GM12878 (cell line): Measurements from ENCODE around the gene FAM118A. TPM values are rescaled to one million over a fixed set of nuclear protein-coding genes. Genes with fewer than 3 reads are reported as not detected.

ENCODE experiments used
- ATAC-seq: fragments of 200-7000 bp; cut with Tn5 transposase; 3 replicates; pipeline ENCODE4 v1.9.1; 2020; ENCODE audit warnings: mild to moderate bottlenecking, moderate library complexity
- BruUV-seq: library from RNA; stranded (reverse); fragments of 400-500 nt; replicated peaks from 2 replicates; lab custom pipeline; 2021; lab: Mats Ljungman, UMichigan
- CTCF ChIA-PET: fragments of 300-600 bp; sonication (Branson Sonifier 250); formaldehyde crosslinking; extraction: SDS; loops from one replicate; lab custom pipeline; 2021; ENCODE audit warnings: inconsistent platforms; lab: Yijun Ruan, JAX
- POLR2A ChIA-PET: fragments of 350-600 bp; formaldehyde crosslinking; extraction: SDS; loops from one replicate; lab custom pipeline; 2021; ENCODE audit warnings: inconsistent platforms; lab: Charles Lee
- RAD21 ChIA-PET: fragments of 300-600 bp; sonication (Branson Sonifier 250); formaldehyde crosslinking; loops from one replicate; lab custom pipeline; 2023; ENCODE audit warnings: antibody characterized with exemption; ENCODE audit not compliant: unreplicated experiment; lab: Charles Lee
- SMC1A ChIA-PET: fragments of 300-600 bp; sonication (Branson Sonifier 250); formaldehyde crosslinking; loops from one replicate; lab custom pipeline; 2023; ENCODE audit not compliant: unreplicated experiment, uncharacterized antibody; lab: Charles Lee
- DNase-seq: peaks from one replicate; pipeline ENCODE4 v3.0.0-alpha.2; 2011; ENCODE audit warnings: low read depth, low spot score
- FAIRE-seq: peaks from 3 replicates; lab custom pipeline; 2011; peaks lifted over from hg19 to GRCh38; lab: Jason Lieb, UNC
- H2AFZ ChIP-seq: 2 replicates; pipeline ENCODE4 v1.6.0; 2011; ENCODE audit warnings: low read depth, low read length, control low read depth; ENCODE audit not compliant: control insufficient read depth
- H3K27ac ChIP-seq: 2 replicates; pipeline ENCODE4 v1.5.1; 2011; ENCODE audit warnings: control low read depth; ENCODE audit not compliant: control insufficient read depth, insufficient read depth
- H3K27me3 ChIP-seq, 2 experiments: replicated peaks in 1 of 2; 2 replicates each; pipeline versions ENCODE4 v1.6.0 to v1.6.1; 2011; ENCODE audit warnings: low read length in 1 of 2; ENCODE audit not compliant: control insufficient read depth in 2 of 2, insufficient read depth in 2 of 2
- H3K36me3 ChIP-seq, 2 experiments: 2 replicates each; pipeline ENCODE4 v1.5.1; 2011; ENCODE audit warnings: low read length in 1 of 2; ENCODE audit not compliant: control insufficient read depth in 2 of 2, insufficient read depth in 2 of 2
- H3K4me1 ChIP-seq: 2 replicates; pipeline ENCODE4 v1.6.1; 2011; ENCODE audit warnings: mild to moderate bottlenecking, low read length, moderate library complexity, mixed read lengths; ENCODE audit not compliant: control insufficient read depth, insufficient read depth
- H3K4me2 ChIP-seq: 2 replicates; pipeline ENCODE4 v1.6.0; 2011; ENCODE audit warnings: control low read depth; ENCODE audit not compliant: control insufficient read depth, insufficient read depth
- H3K4me3 ChIP-seq: fragments of 200-600 bp; sonication (generic); 2 replicates; pipeline ENCODE4 v1.5.1; 2016
- H3K79me2 ChIP-seq: 2 replicates; pipeline ENCODE4 v1.6.0; 2011; ENCODE audit warnings: low read length; ENCODE audit not compliant: control insufficient read depth, insufficient read depth
- H3K9ac ChIP-seq: 2 replicates; pipeline ENCODE4 v1.8.0; 2011; ENCODE audit warnings: low read length, control low read depth, mixed read lengths; ENCODE audit not compliant: control insufficient read depth, insufficient read depth
- H3K9me3 ChIP-seq: replicated peaks from 3 replicates; pipeline ENCODE4 v1.5.1; 2011; ENCODE audit warnings: mild to moderate bottlenecking, low read length; ENCODE audit not compliant: control insufficient read depth, insufficient read depth
- H4K20me1 ChIP-seq: 2 replicates; pipeline ENCODE4 v1.6.0; 2011; ENCODE audit not compliant: control insufficient read depth, insufficient read depth
- BACH1 ChIP-seq: fragments of 450-650 bp; IDR thresholded peaks from 2 replicates; pipeline ENCODE4 v1.6.1; 2017; ENCODE audit warnings: mild to moderate bottlenecking, borderline replicate concordance
- CREM ChIP-seq: IDR thresholded peaks from 2 replicates; pipeline ENCODE4 v1.6.1; 2014; ENCODE audit warnings: antibody characterized with exemption, low read depth
- FOS ChIP-seq: IDR thresholded peaks from 3 replicates; pipeline ENCODE4 v1.6.1; 2011; ENCODE audit warnings: borderline replicate concordance; ENCODE audit not compliant: insufficient read length; ENCODE audit errors: extremely low read depth
- HDAC2 ChIP-seq: fragments of 200-600 bp; sonication (generic); IDR thresholded peaks from 2 replicates; pipeline ENCODE4 v1.6.1; 2017
- JUND ChIP-seq: IDR thresholded peaks from 2 replicates; pipeline ENCODE4 v1.6.1; 2012; ENCODE audit warnings: low read depth, mild to moderate bottlenecking, low read length, improper control_type of control experiment, moderate library complexity
- MEF2A ChIP-seq: IDR thresholded peaks from 2 replicates; pipeline ENCODE4 v1.6.1; 2011; ENCODE audit warnings: low read depth, mild to moderate bottlenecking, low read length, moderate library complexity; ENCODE audit not compliant: insufficient read depth
- MEF2B ChIP-seq: fragments of 450-650 bp; IDR thresholded peaks from 2 replicates; pipeline ENCODE4 v1.6.1; 2018; ENCODE audit warnings: mild to moderate bottlenecking, moderate library complexity; ENCODE audit not compliant: partially characterized antibody, poor library complexity, severe bottlenecking
- MYC ChIP-seq: IDR thresholded peaks from 2 replicates; pipeline ENCODE4 v1.6.1; 2011; ENCODE audit warnings: mild to moderate bottlenecking, low read length, moderate library complexity, inconsistent platforms; ENCODE audit not compliant: insufficient read depth, insufficient replicate concordance, insufficient read length, severe bottlenecking
- NFYB ChIP-seq: IDR thresholded peaks from 2 replicates; pipeline ENCODE4 v1.6.1; 2011; ENCODE audit warnings: low read depth, mild to moderate bottlenecking, low read length, improper control_type of control experiment, moderate library complexity; ENCODE audit not compliant: insufficient read depth
- NKRF ChIP-seq: fragments of 450-650 bp; conservative IDR thresholded peaks from 2 replicates; pipeline ENCODE4 v1.6.1; 2017; ENCODE audit warnings: mild to moderate bottlenecking, moderate library complexity
- NRF1 ChIP-seq: conservative IDR thresholded peaks from 2 replicates; pipeline ENCODE4 v1.6.1; 2011; ENCODE audit warnings: mild to moderate bottlenecking, low read depth, low read length, improper control_type of control experiment
- SIX5 ChIP-seq: IDR thresholded peaks from 2 replicates; pipeline ENCODE4 v1.6.1; 2011; ENCODE audit warnings: mild to moderate bottlenecking, low read depth, low read length, moderate library complexity; ENCODE audit not compliant: severe bottlenecking
- SP1 ChIP-seq: IDR thresholded peaks from one replicate; pipeline ENCODE4 v1.6.1; 2011; ENCODE audit warnings: low read depth, low read length
- SRF ChIP-seq, 2 experiments: IDR thresholded peaks; 2 replicates each; pipeline ENCODE4 v1.6.1; 2011; ENCODE audit warnings: low read depth in 2 of 2, low read length in 2 of 2, mild to moderate bottlenecking in 1 of 2, moderate library complexity in 1 of 2
- WGBS: methylation state at CpG from one replicate; pipeline ENCODE4 v1.1.6; 2016; ENCODE audit warnings: low lambda C conversion rate; ENCODE audit not compliant: insufficient replicate concordance, insufficient coverage; ENCODE audit errors: missing lambda C conversion rate; 5-methylcytosine and 5-hydroxymethylcytosine counted together
- in situ Hi-C: fragments of 300-500 bp; cut with MboI; formaldehyde crosslinking; loops from 9 replicates; pipeline ENCODE4 v1.14.3; 2018; ENCODE audit warnings: mixed read lengths
- intact Hi-C: fragments of 100-400 bp; cut with micrococcal nuclease; formaldehyde crosslinking; loops from one replicate; pipeline ENCODE4 v1.14.2; 2022; ENCODE audit not compliant: unreplicated experiment
- polyA plus RNA-seq, 11 experiments: library from polyadenylated mRNA; depleted of rRNA in 4 of 11; unstranded in 6 of 11; stranded (reverse) in 5 of 11; fragments of >200 nt; fragmentation: Nextera tagmentation in 4 of 11; fragmentation: Illumina TruSeq in 1 of 11; extraction: Ambion mirVana in 4 of 11; extraction: Trizol in 1 of 11; gene quantifications; 1 replicate in 1 of 11; 2 replicates in 10 of 11; pipeline versions ENCODE4 v1.2.1 to v1.2.3, GENCODE V29; 2011 to 2016; ENCODE audit warnings: inconsistent platforms in 2 of 11, missing spikeins in 2 of 11, low read depth in 1 of 11
- total RNA-seq, 4 experiments: library from RNA; depleted of rRNA in 3 of 4; stranded (reverse); fragments of >200 nt in 3 of 4; fragmentation: Illumina TruSeq in 1 of 4; extraction: Trizol in 1 of 4; gene quantifications; 2 replicates each; pipeline versions ENCODE4 v1.2.1 to v1.2.3, GENCODE V29; 2013 to 2021

The FAM118A gene
- total and polyA plus RNA-seq, 10 of the 15 experiments (the other 5 are each of a cell fraction or from before 2014, with no cell fraction given): 17.4 to 332 (median 56.6) TPM

GRCh38 chr22:45290410-45290936 is 19.3 kb upstream of the FAM118A start:
- TF ChIP-seq FOS: no peak
- TF ChIP-seq NKRF: no peak
- TF ChIP-seq MEF2A: no peak
- no peak for TF ChIP-seq HDAC2
- TF ChIP-seq NRF1: no peak
- no peak for TF ChIP-seq BACH1
- TF ChIP-seq SP1: no peak
- TF ChIP-seq NFYB: no peak
- TF ChIP-seq CREM: no peak
- TF ChIP-seq MEF2B: no peak
- TF ChIP-seq JUND: no peak
- no peak for TF ChIP-seq SRF (IDR thresholded peaks at IDR 0.05; ENCODE audit: low read depth in 2 of 2, low read length in 2 of 2)
- no peak for TF ChIP-seq MYC
- TF ChIP-seq SIX5: no peak
- Histone ChIP-seq H3K79me2 (no peaks in the 10 kb centered on the region), H3K4me2 (no peak overlapping the region), H3K4me1 (peaks cover 26% of the 10 kb centered on the region), H3K9me3 (no peaks in the 10 kb centered on the region), H3K36me3 (no peaks in the 10 kb centered on the region), H3K4me3 (no peak overlapping the region), H2AFZ (no peak overlapping the region), H3K27me3 (no peaks in the 10 kb centered on the region), H3K27ac (no peak overlapping the region), H3K9ac (no peak overlapping the region), H4K20me1 (no peaks in the 10 kb centered on the region; the same call in 1 of the 2 replicates)
- DNase-seq (no peak), FAIRE-seq (no peak), ATAC-seq (no peak)
- in situ Hi-C loops (no loop called here), intact Hi-C loops (no loop called here)
- 93% methylated on average over 18 of the region's 18 CpGs for WGBS
- RAD21 ChIA-PET: no interaction called here
- no TSS peak for BruUV-seq
- CTCF ChIA-PET: no interaction called here
- POLR2A ChIA-PET: no interaction called here
- SMC1A ChIA-PET: no interaction called here
